ENCODE results near the gene MRPL9.

The MRPL9 gene

DNA sequence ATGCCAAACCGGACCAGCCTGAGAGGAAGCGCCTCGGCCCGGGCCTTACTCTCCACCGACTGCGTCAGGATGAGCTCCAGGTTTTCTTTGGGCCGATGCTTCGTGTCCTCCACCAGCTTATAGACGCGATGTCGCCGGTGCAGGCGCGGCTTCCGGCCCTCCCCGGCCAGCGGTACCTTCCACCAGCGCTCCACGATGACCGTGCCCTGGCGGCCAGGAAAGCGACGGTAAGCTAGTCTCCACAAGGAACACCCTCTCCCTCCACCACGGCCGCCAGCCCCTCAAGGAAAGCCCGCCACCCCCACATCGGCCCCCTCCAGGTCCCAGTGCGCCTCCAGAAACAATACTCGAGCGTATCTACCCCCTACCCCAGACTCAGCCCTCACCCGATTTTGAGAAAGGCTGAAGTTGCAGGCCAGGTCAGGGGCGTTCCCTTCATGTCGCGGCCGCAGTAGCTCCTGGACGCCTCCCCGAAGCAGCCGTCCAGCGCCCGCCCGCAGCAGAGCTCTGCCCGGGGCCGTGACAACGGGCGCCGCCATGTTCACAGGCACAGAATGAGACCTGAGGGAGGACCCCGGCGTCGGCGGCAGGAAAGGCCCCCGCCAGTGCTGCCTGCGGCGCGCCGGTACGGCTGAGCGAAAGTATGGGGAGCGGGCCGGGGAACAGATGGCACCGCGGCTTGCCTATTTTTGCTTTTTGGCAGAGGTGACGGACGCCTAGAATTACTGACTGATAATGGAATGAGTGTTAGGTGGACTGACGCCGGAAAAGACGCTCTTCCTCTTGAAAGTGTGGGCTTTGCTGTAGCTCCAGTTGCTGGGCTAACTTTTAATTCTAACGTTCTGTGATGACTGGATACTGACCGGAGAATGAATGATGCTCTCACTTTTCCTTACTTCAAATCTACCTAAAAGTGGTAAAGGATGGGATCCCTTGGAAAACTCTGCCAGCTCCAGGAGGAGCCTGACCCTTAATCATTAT is at the start of gene MRPL9:
Gene MRPL9, minus strand, starts transcription at position 556 of the 981 bp plus-strand sequence. Its CDS starts 17 bp downstream, at position 539.
- peak; percentile 85 for DNase-seq (ENCODE audit: low spot score)

DNA sequence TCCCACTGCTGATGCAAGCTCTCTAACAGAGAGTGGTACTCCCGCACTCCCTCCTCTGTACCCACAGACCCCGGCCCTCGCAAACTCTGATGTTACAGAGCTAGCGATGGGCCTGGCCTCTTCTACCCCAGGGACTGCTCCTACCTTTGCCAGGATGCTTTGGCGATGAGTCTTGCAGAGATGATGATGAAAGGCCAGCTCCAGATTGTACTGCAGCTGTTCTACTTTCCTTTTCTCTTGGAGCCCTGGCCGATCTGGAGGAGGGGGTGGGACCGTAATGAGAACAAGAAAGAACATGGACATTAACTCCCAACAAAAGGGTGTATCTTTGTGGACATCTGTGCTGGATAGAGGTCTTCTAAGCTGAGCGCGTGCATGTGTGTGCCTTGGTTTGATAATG is 47.9 kb upstream of the MRPL9 start:
- no peak for DNase-seq (ENCODE audit: low spot score)

DNA sequence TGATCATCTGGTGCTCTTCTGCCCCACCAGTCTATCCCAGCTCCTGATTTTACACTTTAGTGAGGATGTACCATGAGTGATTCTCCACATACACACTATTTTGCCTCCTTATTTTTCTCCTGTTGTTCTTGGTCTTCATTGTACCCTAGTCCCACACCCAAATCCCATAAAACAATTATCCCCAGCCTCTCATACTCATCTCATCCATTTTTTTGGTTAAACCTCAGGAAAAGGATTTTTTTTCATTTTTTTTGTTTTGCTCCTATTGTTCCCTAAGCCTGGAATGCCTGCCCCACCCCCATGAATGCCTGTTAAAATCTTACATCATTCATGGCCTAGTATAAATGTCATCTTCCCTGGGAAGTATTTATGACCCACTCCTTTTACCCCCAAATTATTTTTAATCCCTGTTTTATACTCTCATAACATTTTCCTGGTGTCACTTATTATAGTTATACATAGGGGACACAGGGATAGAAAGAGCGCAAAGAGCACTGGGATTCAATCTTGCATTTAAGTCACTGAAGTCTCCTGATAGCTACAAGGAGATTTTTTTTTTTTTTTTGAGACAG is 46.8 kb upstream of the MRPL9 start:
- DNase-seq (ENCODE audit: low spot score) = no peak

DNA sequence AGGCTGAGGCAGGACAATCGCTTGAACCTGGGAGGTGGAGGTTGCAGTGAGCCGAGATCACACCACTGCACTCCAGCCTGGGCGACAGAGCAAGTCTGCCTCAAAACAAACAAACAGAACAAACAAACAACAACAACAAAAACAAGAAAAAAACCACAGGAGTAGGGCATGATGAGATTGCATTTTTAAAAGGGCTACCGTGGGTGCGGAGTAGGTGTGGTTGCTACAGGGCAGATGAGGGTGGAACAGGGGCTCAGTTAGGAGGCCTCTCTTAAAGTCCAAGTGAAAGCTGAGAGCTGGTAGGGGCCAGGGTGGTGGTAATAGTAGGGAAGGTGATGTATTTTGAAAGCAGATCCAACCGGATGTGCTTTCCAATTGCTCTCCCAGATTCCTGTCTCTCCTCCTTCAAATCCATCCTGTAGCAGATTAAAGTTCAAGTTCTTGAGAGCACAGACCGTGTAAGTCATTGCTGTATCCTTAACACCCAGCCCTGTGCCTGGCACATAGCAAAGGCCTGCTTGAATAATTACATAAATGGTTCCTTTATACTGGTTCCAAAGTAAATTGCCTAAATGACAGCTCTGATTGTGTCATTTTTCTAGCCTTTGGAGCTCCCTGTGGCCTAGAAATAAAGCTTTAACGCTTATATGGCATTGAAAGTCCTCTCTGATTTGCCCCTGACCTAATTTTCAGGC is 46.1 kb upstream of the MRPL9 start:
- no peak for DNase-seq (ENCODE audit: low spot score)

DNA sequence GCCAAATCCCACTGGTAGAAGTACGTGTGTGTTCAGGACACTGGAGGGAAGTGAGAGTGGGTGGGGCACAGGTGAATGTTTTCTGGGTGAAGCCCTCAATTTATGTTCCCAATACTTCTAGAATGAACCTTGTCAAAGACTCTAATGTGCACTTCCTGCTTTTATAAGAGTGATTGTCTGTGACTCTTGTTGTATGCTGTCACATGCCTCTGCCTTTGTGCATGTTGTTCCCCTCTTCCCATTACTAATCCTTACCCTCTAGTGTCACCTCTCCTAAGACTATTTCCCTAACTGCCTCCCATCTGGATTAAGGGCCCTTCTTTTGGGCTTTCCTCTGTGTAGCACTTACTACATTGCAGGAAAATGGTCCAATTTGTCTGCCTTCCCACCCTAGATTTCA is 44.5 kb upstream of the MRPL9 start:
- no peak for DNase-seq (ENCODE audit: low spot score)

DNA sequence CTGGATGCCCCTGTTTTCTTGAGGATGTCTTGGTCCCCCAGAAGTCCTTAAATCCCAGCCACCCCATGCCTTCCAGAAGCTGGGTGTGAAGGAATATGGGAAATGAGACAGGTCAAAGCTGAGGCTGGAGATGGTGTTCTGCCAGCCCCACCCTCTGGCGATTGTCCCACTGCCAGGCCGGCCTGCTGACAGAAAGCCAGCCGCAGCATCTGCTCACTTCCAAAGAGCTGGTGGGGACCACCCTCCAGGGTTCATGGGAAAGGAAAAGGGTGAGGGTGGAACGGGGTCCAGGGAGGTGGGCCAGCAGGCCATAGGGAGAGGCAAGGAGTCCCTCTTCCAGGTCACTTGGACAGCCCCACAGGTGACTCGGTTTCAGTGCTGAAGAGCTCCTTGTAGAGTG is 43.8 kb upstream of the MRPL9 start:
- DNase-seq (ENCODE audit: low spot score) = no peak

DNA sequence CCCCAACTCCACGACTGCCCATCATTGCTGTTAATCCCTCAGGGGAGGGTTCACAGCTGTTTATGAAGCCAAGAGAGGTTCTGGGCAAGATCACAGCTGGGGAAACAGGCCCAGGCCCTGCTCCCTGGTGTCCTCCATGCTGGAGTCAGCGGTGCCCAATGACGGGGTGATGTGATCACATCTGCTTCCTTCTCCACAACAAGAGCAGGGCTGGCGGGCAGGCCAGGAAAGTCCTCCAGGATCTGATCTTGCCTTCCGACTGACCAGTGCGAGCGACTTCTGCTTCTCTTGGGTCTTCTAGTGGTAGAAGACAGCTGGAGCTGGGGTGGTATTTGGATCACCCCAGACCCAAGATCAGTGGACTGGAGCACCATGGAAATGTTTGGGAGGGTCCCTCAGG is 42.9 kb upstream of the MRPL9 start:
- DNase-seq (ENCODE audit: low spot score) = no peak

DNA sequence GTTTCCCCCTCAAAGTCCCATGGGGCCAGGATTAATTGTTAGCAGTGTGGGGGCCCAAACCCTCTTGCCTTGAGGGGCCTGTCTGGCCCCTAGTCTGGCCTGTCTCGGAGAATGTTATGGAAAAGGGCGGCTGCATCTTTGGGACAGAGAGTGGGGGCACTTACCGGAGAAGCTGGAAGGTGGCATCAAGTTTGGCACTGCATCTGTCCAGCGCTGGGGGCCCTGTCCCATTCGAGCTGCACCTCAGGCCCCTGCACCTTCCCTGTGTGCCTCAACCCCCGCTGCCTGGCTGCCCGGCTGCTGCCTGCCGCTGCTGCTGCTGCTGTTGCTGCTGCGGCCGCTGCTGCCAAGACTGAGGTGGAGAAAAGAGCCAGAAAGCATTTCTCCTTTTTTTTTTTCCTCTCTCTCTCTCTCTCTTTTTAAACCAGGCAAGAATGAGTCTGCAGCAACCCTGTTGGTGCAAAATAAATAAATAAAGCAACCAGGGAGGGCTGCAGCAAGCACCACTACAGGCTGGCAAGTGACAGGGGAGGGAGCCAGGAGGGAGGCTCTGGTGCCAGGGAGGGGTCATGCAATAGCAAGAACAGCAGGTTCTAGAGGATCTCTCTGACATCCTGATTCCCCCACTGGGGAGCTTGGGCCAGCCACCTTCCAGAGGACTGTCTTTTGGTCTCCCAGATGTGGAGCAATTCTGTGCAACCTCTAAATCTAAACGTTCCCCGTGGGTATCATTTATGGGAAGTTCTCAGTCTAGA is 41.9 kb upstream of the MRPL9 start, which contains the start of gene LINGO4:
Gene LINGO4, minus strand, starts transcription at position 354 of the 755 bp plus-strand sequence. CDS start 2,715 bp downstream, outside the sequence.
- DNase-seq (ENCODE audit: low spot score) = no peak

DNA sequence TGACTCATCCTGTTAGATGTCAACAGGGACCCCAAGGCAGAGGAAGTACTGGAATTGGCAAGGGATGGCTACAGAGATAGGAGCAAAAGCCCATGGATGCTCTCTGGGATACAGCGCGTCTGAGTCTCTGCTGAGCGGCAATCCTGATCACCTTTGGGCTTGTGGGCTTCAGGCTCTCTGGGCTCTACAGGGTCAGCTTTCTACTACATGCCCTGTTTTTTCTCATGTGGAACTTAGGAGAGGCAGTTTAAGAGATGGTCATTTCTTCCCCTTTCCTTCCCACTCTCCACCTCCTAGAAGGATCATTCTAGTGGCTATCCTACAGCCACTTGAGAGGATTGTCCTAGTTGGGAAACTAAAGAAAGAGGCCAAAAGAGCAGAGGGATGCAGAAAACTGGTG is 40.6 kb upstream of the MRPL9 start:
- no peak for DNase-seq (ENCODE audit: low spot score)

DNA sequence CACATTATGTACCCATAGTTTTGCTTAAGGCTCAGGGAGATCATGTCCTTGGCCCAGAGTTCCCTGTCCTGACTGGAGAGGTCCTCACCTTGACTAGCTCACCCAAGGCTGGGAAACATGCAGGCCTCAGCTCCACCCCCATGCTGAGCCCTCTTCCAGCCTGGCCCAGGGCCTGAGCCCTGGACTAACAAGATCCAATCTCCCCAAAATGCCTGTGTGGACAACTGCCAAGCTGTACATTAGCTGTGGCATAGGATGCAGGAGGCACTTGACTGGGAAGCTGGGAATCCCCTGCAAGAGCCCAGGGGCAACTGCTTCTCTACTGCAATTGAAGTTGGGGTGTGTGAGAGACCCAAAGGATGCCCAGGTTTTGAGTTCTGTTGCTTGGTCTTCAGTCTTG is 39.9 kb upstream of the MRPL9 start:
- no peak for DNase-seq (ENCODE audit: low spot score)

DNA sequence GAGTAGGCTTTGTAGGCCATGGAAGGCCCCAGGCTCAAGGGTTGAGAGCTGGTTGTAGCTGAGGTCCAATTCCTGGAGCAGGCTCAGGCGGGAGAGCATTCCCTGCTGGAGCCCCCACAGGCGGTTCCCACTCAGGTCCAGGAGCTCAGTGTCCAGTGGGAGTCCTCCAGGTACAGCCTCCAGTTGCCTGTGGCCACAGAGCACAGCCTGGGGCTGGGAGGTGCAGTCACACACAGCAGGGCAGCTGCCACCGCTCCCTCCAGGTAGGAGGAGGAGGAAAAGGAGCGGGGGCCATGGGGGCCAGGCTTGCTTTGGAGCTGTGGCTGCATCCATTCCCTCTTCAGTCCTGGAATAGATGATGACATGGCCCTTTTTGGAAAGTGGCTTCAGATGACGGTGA is 39.1 kb upstream of the MRPL9 start:
- no peak for DNase-seq (ENCODE audit: low spot score)

DNA sequence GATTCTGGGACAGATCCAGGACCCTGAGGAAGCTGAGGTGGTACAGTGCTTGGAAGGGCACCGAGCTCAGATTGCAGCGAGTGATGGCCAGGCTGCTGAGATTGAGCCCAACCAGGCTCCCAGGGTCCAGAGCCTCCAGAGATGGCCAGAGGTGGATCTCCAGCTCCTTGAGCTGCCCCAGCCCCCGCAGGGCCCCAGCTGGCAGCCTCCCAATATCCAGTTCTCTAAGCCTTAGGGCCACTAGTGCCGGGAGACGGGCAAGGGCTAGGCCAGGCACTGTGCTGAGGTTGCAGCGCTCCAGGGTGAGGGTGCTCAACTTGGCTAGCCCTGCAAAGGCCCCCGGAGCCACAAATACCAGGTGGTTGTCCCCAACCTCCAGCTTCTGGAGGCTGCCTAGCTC is 38.5 kb upstream of the MRPL9 start:
- no peak for DNase-seq (ENCODE audit: low spot score)

DNA sequence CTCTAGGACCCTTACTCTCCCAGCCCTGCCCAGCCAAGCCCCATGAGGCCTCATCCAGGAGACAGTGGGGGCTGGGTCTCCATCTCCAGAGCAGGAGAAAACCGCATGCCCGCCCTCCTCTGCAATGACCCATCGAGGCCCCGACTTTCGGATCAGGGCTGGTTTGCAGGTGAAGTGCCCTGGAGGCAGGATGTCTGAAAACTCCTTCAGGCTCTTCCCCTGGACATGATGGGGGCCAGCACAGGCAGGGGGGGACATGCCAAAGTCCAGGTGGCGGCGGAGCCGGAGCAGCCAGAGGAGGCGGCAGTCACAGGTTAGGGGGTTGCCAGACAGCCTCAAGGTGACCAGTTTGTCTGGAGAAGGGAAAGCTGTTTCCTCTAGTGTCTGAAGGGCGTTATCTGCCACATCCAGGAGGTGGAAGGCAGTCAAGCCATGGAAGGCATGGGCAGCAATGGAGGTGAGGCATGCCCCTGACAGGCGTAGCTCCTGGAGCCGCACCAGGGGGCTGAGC is 38.1 kb upstream of the MRPL9 start:
- no peak for DNase-seq (ENCODE audit: low spot score)

DNA sequence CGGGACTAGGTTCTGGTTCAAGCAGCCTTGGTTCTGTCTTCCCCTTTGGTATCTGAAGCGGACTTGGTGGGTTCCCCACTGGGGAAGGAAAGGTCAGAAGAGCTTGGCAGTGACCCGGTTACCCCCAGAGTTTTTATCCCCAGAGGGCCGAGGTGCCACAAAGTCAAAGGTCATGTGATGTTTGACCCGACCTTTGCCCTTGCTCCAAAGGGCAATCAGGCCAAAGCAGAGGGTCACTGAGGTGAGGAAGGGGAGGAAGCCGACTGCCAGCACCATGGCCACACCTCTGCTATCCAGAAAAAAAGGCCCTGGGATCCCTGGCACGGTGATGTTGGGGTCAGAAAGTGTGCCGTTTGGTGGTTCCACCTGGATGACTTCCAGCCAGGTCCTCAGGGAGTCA is 37.5 kb upstream of the MRPL9 start:
- DNase-seq (ENCODE audit: low spot score) = no peak

DNA sequence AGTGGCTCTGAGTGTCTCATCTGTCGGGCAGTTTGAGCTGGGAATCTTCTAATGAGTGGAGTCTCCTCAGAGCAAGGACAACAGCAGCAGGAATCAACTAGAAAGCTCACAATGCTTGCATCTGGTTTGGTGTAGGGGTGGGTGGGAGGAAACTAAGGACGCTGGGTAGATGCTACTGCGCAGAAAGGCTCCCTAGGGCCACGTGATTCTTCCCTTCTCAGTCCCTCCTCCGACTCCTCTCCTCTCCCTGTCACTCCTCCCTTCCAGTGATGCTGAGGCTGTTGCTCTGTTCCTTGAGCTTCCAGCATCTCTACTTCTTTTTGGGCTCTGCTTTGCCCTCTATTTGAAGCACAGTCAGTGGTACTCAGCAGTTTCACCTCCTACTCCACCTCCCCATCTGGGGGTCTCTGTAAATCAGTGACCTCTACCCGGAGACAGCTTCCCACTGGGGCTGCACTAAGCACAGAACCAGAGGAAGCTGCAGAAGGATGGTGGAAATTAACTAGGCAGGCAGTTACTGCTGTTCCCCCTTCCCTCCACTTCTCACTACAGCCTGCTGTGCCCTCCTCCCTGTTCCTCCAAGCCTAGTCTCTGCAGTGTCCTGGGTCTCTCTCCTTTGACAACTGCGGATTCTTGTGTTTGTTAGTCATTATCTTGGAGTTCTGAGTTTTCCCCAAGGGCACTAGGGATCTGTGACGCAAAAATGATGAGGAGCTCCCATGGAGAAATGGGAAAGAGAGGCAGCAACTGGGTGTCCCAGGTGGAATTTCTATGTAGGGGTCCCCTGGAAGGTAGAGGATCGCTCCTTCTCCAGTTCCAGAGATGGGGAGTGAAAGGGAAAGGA is 36.1 kb upstream of the MRPL9 start:
- DNase-seq (ENCODE audit: low spot score) = no peak

DNA sequence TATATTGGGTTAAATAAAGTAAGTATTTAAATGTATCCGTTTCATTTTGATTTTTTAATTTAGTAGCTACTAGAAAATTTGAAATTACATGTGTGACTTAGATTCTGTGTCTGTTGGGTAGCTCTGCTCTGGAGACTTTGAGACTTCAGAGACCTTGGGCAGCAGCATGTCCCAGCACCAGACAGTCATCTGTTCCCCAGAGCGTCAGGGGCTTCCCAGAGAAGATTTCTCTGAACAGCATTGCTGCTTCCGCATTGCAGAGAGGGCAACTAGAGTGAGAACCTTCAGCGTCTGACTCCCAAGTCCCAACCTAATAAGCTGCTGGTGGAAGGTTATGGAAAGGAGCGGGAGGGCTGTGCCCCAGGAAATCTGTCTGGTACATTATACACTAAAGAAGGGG is 35.3 kb upstream of the MRPL9 start:
- DNase-seq (ENCODE audit: low spot score) = no peak

DNA sequence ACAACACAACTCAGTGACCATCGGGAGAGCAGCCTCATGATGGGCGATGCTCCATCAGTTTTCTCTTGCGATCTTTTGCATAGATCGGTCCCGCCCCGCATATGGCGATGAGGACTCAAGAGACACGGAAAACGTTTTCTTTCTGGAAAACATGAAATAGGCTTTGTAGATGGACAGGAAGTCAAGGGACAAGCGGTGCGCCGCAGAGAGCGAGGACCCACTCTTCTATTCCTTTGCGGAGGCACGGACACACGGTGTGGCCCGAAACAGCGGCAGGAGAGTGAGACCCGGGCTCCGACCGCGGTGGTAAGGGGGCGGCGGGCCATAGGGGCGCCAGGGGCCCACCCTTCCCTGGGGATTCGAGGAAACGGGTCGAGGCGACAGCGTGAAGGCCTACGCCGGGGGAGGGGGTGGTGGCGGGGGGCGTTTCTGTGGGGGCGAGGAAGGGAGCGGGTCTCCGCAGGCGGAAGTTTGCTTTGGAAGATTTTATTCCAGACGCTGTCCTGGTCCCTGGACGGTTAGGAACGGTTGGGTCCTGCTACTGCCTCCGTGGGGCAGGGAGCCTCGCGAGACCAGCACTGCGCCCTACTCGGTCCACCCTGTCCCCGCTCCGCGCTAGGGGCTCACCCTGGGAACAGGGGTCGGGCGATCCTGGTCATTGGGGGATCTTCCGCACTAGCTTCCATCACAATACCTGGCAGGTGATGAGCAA is 27.8 kb upstream of the MRPL9 start:
- DNase-seq (ENCODE audit: low spot score) = peak; percentile 43

DNA sequence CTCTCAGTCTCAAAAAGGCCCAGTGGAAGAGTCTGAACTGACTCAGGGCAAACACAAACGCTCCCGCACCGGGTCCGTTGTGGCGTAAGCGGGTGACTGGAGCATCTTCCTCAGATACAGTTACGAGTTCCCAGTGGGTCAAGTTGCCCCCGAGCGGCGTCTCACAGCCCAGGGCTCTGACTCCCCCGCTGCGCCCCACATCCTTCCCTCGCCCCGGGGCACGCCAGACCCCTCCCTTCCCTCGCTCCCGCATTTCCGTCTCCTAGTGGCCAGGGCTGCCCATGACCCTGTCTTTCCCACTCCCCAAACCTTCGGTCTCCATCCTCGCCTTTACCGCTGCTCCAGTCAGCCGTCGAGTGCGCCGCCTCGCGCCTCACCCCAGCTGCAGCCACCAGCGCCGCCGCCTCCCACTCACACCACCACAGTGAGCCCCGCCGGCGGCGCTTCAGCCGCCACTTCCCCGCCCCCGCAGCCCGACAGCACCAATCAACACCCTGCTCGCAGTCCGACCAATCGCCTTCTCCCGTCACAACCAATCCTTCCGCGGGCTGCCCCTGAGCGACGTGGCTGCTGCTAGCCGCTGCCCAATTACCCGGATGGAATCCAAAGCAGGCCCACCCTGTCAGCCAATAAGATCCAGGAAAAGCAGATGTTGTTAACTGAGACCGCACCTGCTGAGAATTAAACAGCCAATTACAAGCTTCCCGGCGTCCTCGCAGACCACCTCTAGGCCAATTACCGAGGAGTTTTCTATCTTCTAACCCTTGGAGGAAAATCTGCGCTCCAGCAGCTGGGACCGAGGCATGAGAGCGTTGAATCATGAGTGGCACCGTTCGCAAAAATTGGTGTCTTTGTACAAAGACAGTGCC is 27.0 kb upstream of the MRPL9 start, which contains the start of gene TDRKH:
Gene TDRKH, minus strand, starts transcription at position 430 of the 869 bp plus-strand sequence. CDS start 7,478 bp downstream, outside the sequence.
- peak; percentile 99 for DNase-seq (ENCODE audit: low spot score)

DNA sequence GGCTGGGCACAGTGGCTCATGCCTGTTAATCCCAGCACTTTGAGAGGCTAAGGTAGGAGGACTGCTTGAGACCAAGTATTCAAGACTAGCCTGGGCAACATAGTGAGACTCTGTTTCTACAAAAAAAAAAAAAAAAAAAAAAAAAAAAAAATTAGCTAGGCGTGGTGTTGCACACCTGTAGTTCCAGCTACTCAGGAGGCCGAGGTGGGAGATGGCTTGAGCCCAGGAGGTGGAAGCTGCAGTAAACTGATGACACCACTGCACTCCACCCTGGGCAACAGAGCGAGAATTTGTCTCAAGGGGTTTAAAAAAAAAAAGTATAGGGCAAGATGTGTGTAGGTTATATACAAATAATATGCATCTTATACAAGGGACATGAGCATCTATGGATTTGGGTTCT is 24.4 kb upstream of the MRPL9 start:
- no peak for DNase-seq (ENCODE audit: low spot score)
